Neural progenitor cell (in vitro differentiated cells): ENCODE measurements around the gene CGRRF1. TPM values are rescaled to one million over a fixed set of nuclear protein-coding genes. Genes with fewer than 3 reads are reported as not detected.
A peak's percentile ranks its signal among the peaks of the same experiment; 100 is the strongest.

ENCODE experiments used
- DNase-seq: peaks from one replicate; pipeline ENCODE4 v3.0.0-alpha.2; 2016; ENCODE audit warnings: low spot score
- H2AFZ ChIP-seq: fragments of 200-600 bp; sonication (generic); replicated peaks from 2 replicates; pipeline ENCODE4 v1.6.1; 2016; ENCODE audit warnings: antibody characterized with exemption
- H3F3A ChIP-seq: fragments of 200-600 bp; sonication (generic); 2 replicates; pipeline ENCODE4 v1.6.1; 2016; ENCODE audit warnings: antibody characterized with exemption, low read depth
- H3K27ac ChIP-seq: fragments of 200-600 bp; sonication (generic); 2 replicates; pipeline ENCODE4 v1.5.1; 2016; ENCODE audit warnings: mild to moderate bottlenecking
- H3K27me3 ChIP-seq: fragments of 200-600 bp; sonication (generic); 2 replicates; pipeline ENCODE4 v1.6.1; 2016; ENCODE audit warnings: mild to moderate bottlenecking, moderate library complexity
- H3K36me3 ChIP-seq: fragments of 200-600 bp; sonication (generic); 2 replicates; pipeline ENCODE4 v1.5.1; 2016
- H3K4me1 ChIP-seq: fragments of 200-600 bp; sonication (generic); 2 replicates; pipeline ENCODE4 v1.6.1; 2016; ENCODE audit warnings: mixed run types
- H3K4me2 ChIP-seq: fragments of 200-600 bp; sonication (generic); 2 replicates; pipeline ENCODE4 v1.6.1; 2016
- H3K4me3 ChIP-seq: fragments of 200-600 bp; sonication (generic); 2 replicates; pipeline ENCODE4 v1.5.1; 2016
- H3K79me2 ChIP-seq: fragments of 200-600 bp; sonication (generic); 2 replicates; pipeline ENCODE4 v1.6.1; 2016; ENCODE audit warnings: low read depth
- H3K9ac ChIP-seq: fragments of 200-600 bp; sonication (generic); 2 replicates; pipeline ENCODE4 v1.6.1; 2016
- H3K9me3 ChIP-seq: fragments of 200-600 bp; sonication (generic); 2 replicates; pipeline ENCODE4 v1.5.1; 2016; ENCODE audit warnings: low read depth
- H4K20me1 ChIP-seq: fragments of 200-600 bp; sonication (generic); 2 replicates; pipeline ENCODE4 v1.6.1; 2016; ENCODE audit warnings: low read depth
- H3K27ac Mint-ChIP-seq: 3 replicates; pipeline ENCODE4 v1.8.0; 2021; ENCODE audit warnings: mixed read lengths
- H3K27me3 Mint-ChIP-seq: 2 replicates; pipeline ENCODE4 v1.8.0; 2022; ENCODE audit warnings: low read depth, mild to moderate bottlenecking, inconsistent platforms, moderate library complexity, mixed read lengths; ENCODE audit not compliant: insufficient read depth
- H3K36me3 Mint-ChIP-seq: 3 replicates; pipeline ENCODE4 v1.8.0; 2021; ENCODE audit warnings: mixed read lengths
- H3K4me1 Mint-ChIP-seq: 3 replicates; pipeline ENCODE4 v1.8.0; 2021; ENCODE audit warnings: mixed read lengths
- H3K4me3 Mint-ChIP-seq: 3 replicates; pipeline ENCODE4 v1.8.0; 2021; ENCODE audit warnings: mild to moderate bottlenecking, moderate library complexity, mixed read lengths
- H3K9me3 Mint-ChIP-seq: 3 replicates; pipeline ENCODE4 v1.8.0; 2020; ENCODE audit warnings: mixed read lengths
- EZH2 ChIP-seq: fragments of 200-600 bp; sonication (generic); IDR thresholded peaks from 2 replicates; pipeline ENCODE4 v1.6.1; 2017; ENCODE audit warnings: antibody characterized with exemption, mild to moderate bottlenecking, moderate library complexity
- EZH2phosphoT487 ChIP-seq: fragments of 200-600 bp; sonication (generic); IDR thresholded peaks from 2 replicates; pipeline ENCODE4 v1.6.1; 2017; ENCODE audit warnings: antibody characterized with exemption
- total RNA-seq: library from RNA; depleted of rRNA; stranded (reverse); fragments of >200 nt; gene quantifications from 2 replicates; pipeline ENCODE4 v1.2.3, GENCODE V29; 2015; ENCODE audit warnings: low replicate concordance
- TF ChIP-seq, protein P1 (sequence below): fragments of 200-600 bp; sonication (generic); IDR thresholded peaks from 2 replicates; pipeline ENCODE4 v1.5.1; 2017; ENCODE audit warnings: antibody characterized with exemption, mild to moderate bottlenecking

The CGRRF1 gene
- total RNA-seq, 1 donor from 2014 or later: 36.1 TPM

DNA sequence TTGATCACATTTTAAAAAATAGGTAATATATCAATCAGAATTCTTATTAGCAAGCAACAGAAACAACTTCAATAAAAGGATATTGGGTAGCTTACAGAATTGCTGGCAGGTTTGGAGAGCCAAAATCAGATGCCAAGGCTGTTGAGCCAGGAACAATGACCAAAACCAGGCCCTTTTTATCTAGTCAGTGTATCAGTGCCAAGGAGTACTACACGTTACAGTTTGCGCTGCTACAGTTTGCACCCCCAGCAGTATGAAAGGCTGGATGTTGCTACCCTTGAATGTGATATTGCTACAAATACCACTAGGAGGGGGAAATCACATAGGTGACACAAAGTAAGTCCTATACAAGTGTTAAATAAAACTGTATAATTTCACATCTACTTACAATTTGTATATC, 19.3 kb downstream of the CGRRF1 start:
- Histone ChIP-seq H3K36me3 (no peaks in the 10 kb centered on the region), H3K4me2 (no peak overlapping the region), H4K20me1 (peaks cover 6% of the 10 kb centered on the region), H3F3A (peaks cover 21% of the 10 kb centered on the region), H3K4me3 (no peak overlapping the region), H3K27me3 (no peaks in the 10 kb centered on the region), H3K79me2 (no peaks in the 10 kb centered on the region), H3K4me1 (peaks cover 17% of the 10 kb centered on the region), H3K9me3 (no peaks in the 10 kb centered on the region), H3K9ac (no peak overlapping the region), H3K27ac (no peak overlapping the region), H2AFZ (no peak overlapping the region)
- Mint-ChIP-seq H3K27me3 (no peaks in the 10 kb centered on the region), H3K4me3 (no peak overlapping the region), H3K27ac (no peak overlapping the region), H3K9me3 (no peaks in the 10 kb centered on the region), H3K36me3 (peaks cover 11% of the 10 kb centered on the region), H3K4me1 (peaks cover 3% of the 10 kb centered on the region)
- DNase-seq: no peak
- TF ChIP-seq EZH2phosphoT487: no peak
- TF ChIP-seq EZH2: no peak
- TF ChIP-seq, protein P1, sequence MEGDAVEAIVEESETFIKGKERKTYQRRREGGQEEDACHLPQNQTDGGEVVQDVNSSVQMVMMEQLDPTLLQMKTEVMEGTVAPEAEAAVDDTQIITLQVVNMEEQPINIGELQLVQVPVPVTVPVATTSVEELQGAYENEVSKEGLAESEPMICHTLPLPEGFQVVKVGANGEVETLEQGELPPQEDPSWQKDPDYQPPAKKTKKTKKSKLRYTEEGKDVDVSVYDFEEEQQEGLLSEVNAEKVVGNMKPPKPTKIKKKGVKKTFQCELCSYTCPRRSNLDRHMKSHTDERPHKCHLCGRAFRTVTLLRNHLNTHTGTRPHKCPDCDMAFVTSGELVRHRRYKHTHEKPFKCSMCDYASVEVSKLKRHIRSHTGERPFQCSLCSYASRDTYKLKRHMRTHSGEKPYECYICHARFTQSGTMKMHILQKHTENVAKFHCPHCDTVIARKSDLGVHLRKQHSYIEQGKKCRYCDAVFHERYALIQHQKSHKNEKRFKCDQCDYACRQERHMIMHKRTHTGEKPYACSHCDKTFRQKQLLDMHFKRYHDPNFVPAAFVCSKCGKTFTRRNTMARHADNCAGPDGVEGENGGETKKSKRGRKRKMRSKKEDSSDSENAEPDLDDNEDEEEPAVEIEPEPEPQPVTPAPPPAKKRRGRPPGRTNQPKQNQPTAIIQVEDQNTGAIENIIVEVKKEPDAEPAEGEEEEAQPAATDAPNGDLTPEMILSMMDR: no peak

- Histone ChIP-seq H3K79me2 (no peaks in the 10 kb centered on the region), H3K4me3 (no peak overlapping the region), H3K9me3 (no peaks in the 10 kb centered on the region), H3K4me2 (no peak overlapping the region), H3K4me1 (peaks cover 17% of the 10 kb centered on the region), H3K36me3 (no peaks in the 10 kb centered on the region), H4K20me1 (peaks cover 6% of the 10 kb centered on the region), H3F3A (peaks cover 21% of the 10 kb centered on the region), H2AFZ (no peak overlapping the region), H3K27ac (no peak overlapping the region), H3K27me3 (no peaks in the 10 kb centered on the region), H3K9ac (no peak overlapping the region)
- H3K27me3 Mint-ChIP-seq: no peaks in the 10 kb centered on the region
- no peak for DNase-seq
- H3K9me3 Mint-ChIP-seq: no peaks in the 10 kb centered on the region
- no peak for TF ChIP-seq EZH2
- TF ChIP-seq EZH2phosphoT487: no peak
- TF ChIP-seq, protein P1: no peak
- H3K36me3 Mint-ChIP-seq: peaks cover 7% of the 10 kb centered on the region
- peaks cover 3% of the 10 kb centered on the region for H3K4me1 Mint-ChIP-seq
- no peak overlapping the region for H3K27ac Mint-ChIP-seq
- H3K4me3 Mint-ChIP-seq: no peak overlapping the region
These were observed 20.1 kb downstream of the CGRRF1 start for GRCh38 chr14:54529811-54530210.

GRCh38 chr14:54532111-54533012, 22.7 kb downstream of the CGRRF1 start:
- DNase-seq: no peak
- peak overlapping the region; percentile 67 for H3K27ac Mint-ChIP-seq
- peaks cover 17% of the 10 kb centered on the region for H3K36me3 Mint-ChIP-seq
- no peaks in the 10 kb centered on the region for H3K27me3 Mint-ChIP-seq
- H2AFZ ChIP-seq: no peak overlapping the region
- no peak for TF ChIP-seq EZH2
- TF ChIP-seq, protein P1: no peak
- TF ChIP-seq EZH2phosphoT487: no peak
- no peak overlapping the region for H3K9ac ChIP-seq
- no peaks in the 10 kb centered on the region for H3K36me3 ChIP-seq
- no peaks in the 10 kb centered on the region for H3K9me3 ChIP-seq
- peaks cover 21% of the 10 kb centered on the region for H3F3A ChIP-seq
- no peaks in the 10 kb centered on the region for H3K9me3 Mint-ChIP-seq
- peak overlapping the region; percentile 50 for H3K4me2 ChIP-seq
- no peaks in the 10 kb centered on the region for H3K27me3 ChIP-seq
- no peaks in the 10 kb centered on the region for H3K79me2 ChIP-seq
- peaks cover 6% of the 10 kb centered on the region for H4K20me1 ChIP-seq
- H3K4me1 ChIP-seq: peaks cover 17% of the 10 kb centered on the region
- H3K4me1 Mint-ChIP-seq: peaks cover 3% of the 10 kb centered on the region
- no peak overlapping the region for H3K4me3 ChIP-seq
- H3K27ac ChIP-seq: peak overlapping the region; percentile 89
- no peak overlapping the region for H3K4me3 Mint-ChIP-seq
